LNCaP clone FGC (cell line): ENCODE results near the gene VGLL4.

Experiments used
- DNase-seq: peaks from one replicate; pipeline ENCODE4 v3.0.0-alpha.2; 2011; ENCODE audit warnings: low read depth
- H3K4me3 ChIP-seq: 2 replicates; pipeline ENCODE4 v1.5.1; 2011; ENCODE audit warnings: mild to moderate bottlenecking, low read depth, low read length, control low read depth
- TF ChIP-seq, protein P1 (sequence below): IDR thresholded peaks from 2 replicates; pipeline ENCODE4 v1.5.1; 2012; ENCODE audit warnings: mild to moderate bottlenecking; ENCODE audit not compliant: control insufficient read depth, insufficient read depth; ENCODE audit errors: extremely low read depth

The VGLL4 gene

DNA sequence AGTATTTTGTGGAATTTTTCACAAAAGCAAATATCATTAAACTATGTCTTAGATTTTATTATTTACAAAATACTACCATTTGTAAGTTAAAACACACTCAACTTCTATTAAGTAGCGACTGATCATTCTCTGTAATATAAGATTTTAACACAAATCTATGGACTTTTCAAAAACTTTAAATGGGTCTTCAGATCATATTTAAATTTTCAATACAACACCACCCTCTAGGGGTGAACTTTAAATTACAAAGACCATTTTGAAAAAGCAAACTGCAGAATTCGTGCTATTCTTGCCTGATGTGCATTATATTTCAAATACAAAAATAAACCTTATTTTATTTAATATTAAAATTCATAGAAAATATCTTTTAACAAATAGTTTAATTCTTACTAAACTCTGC lies 8.2 kb upstream of the VGLL4 start:
- DNase-seq: no peak
- H3K4me3 ChIP-seq: no peak overlapping the region
- TF ChIP-seq, protein P1, sequence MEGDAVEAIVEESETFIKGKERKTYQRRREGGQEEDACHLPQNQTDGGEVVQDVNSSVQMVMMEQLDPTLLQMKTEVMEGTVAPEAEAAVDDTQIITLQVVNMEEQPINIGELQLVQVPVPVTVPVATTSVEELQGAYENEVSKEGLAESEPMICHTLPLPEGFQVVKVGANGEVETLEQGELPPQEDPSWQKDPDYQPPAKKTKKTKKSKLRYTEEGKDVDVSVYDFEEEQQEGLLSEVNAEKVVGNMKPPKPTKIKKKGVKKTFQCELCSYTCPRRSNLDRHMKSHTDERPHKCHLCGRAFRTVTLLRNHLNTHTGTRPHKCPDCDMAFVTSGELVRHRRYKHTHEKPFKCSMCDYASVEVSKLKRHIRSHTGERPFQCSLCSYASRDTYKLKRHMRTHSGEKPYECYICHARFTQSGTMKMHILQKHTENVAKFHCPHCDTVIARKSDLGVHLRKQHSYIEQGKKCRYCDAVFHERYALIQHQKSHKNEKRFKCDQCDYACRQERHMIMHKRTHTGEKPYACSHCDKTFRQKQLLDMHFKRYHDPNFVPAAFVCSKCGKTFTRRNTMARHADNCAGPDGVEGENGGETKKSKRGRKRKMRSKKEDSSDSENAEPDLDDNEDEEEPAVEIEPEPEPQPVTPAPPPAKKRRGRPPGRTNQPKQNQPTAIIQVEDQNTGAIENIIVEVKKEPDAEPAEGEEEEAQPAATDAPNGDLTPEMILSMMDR: peak; percentile 36; the same call in 1 of the 2 replicates

DNA sequence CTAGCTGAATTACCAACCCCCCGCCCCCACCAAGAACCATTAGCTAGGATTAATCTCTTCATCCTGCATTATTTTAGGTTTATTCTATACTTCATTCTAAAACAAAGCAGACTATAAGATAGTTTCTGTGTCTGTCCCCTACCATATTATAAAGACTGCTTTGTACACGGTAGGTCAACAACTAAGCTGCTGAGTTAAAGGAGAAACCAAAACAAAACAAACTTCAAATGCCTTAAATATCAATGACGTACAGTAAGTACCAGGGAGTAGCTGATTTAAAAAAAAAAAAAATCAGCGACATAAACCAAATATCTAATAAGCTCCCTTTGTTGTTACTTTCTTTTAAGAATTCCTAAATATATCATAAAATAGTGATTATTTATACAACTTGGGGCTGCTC lies 7.8 kb upstream of the VGLL4 start:
- H3K4me3 ChIP-seq: no peak overlapping the region
- TF ChIP-seq, protein P1: no peak
- no peak for DNase-seq

DNA sequence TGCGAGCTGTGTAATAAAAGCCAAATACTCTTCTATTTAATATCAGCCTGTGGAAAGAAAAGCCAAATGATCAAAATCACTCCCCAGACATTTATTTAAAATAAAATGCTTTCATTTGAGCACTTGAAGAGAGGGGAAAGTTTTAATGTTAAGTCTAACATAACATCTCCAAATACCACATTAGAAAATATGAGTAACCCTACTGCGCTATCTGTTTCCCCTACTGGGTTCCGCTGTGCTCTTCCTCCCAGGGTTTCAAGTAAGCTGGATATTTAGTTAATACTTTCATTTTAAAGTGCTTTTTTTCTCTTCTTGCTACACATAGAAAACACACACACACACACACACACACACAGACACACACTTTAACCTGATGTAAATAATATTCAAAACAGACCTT lies 6.7 kb upstream of the VGLL4 start:
- TF ChIP-seq, protein P1: no peak
- no peak overlapping the region for H3K4me3 ChIP-seq
- DNase-seq: no peak

DNA sequence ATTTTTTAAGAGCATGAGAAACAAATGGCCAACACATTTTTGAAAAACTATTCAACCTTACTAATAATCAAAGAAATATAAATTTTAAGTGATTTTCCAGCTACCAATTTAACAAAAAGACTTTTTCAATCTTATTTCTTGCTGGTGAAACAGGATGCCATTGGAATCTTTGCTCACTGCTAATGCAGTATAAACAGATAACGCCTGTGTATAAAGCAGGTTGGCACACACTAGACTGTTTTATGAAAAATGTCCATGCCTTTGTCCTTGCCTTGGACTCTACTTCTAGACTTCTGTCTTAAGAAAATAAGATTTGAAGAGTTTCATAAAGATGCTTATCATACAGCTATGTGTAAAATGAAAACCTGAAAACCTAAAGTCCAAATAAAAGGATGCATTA lies 5.0 kb upstream of the VGLL4 start:
- no peak for DNase-seq
- TF ChIP-seq, protein P1: no peak
- no peak overlapping the region for H3K4me3 ChIP-seq

DNA sequence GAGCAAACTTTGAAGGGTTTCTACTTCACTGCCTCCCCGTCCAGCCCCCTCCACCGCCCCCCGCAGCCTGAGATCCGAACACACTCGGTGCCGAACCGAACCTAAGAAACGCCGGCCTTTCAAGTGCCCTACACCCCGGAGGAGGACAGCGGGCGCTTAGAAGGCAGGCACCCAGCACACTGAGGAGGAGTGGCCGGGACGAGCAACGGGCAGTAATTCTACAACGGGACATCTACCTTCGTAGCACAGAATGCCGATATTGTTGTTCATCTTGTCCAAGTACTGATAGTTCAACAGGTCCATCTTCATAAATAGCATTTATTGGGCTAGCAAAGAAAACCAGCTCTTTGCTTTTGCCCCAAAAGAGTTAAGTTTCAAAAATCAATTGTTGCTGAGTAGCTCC lies 513 bp downstream of the VGLL4 start:
- H3K4me3 ChIP-seq: peak overlapping the region; percentile 75
- TF ChIP-seq, protein P1: no peak
- no peak for DNase-seq

DNA sequence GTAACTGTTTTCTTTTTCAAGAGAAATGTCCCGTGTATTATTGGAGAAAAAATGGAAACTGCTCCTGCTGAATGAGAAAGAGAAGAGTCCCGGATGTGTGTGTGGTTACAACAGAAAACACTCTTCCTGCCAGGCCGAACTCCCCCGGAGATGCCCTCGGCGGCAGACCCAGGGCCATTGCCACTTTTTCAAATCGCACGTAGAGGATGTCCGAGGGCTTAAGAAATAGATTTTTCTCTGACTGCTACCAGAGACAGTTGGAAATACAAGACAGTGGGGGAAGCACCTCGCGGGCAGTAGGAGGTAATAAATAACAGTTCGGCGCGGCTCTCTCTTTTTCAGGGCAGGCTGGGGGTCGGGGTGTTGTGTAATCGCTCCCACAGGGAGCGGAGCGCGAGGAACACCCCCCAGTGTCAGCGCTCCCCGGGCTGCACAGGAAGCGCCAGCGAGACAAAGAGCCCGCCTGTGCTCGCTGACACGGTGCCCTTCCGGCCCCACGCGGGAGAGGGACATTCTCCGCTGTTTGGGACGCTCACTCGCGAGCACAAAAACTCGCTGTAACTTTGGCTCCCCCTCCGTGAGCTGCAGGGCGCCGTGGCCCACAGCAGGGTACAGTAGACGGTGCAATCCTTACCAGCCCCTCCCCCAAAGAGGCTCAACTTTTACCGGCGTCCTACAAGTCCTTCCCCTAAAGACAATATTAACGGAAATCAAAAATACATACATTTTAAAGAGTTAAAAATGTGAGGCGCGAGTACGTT lies 1.1 kb downstream of the VGLL4 start:
- TF ChIP-seq, protein P1: no peak
- no peak for DNase-seq
- peak overlapping the region; percentile 75 for H3K4me3 ChIP-seq
